GM19372 (cell line): Measurements from ENCODE around the gene PADI1.

Source experiments
- ATAC-seq: cut with Tn5 transposase; IDR thresholded peaks from one replicate; pipeline ENCODE4 v1.9.1; 2021; ENCODE audit warnings: mild to moderate bottlenecking, low read depth, moderate library complexity; ENCODE audit not compliant: unreplicated experiment

PADI1 gene

GRCh38 chr1:17263936-17264335 is 59.0 kb downstream of the PADI1 start:
- ATAC-seq, result no peak

GRCh38 chr1:17264470-17264869 is 59.5 kb downstream of the PADI1 start:
- ATAC-seq, result no peak

- no peak for ATAC-seq
Measured at GRCh38 chr1:17265162-17265561, 60.2 kb downstream of the PADI1 start.

- ATAC-seq, result no peak
Measured at GRCh38 chr1:17265950-17266349, 61.0 kb downstream of the PADI1 start.

- no peak for ATAC-seq
Measured at GRCh38 chr1:17270891-17271765, 66.2 kb downstream of the PADI1 start.

- ATAC-seq, result no peak
Measured at GRCh38 chr1:17272066-17272465, 67.1 kb downstream of the PADI1 start.

- no peak for ATAC-seq
Measured at GRCh38 chr1:17272646-17273045, 67.7 kb downstream of the PADI1 start.

- ATAC-seq, result no peak
Measured at GRCh38 chr1:17273096-17273495, 68.2 kb downstream of the PADI1 start.

GRCh38 chr1:17274186-17275170 is 69.5 kb downstream of the PADI1 start:
- ATAC-seq, result no peak

- ATAC-seq, result no peak
Measured at GRCh38 chr1:17276568-17276967, 71.6 kb downstream of the PADI1 start.

- ATAC-seq, result no peak
Measured at GRCh38 chr1:17277511-17278159, 72.7 kb downstream of the PADI1 start.

- ATAC-seq, result no peak
Measured at GRCh38 chr1:17278996-17279830, 74.3 kb downstream of the PADI1 start.

GRCh38 chr1:17280436-17280835 is 75.5 kb downstream of the PADI1 start:
- ATAC-seq, result no peak

GRCh38 chr1:17280894-17281293 is 76.0 kb downstream of the PADI1 start:
- no peak for ATAC-seq

GRCh38 chr1:17281775-17282181 is 76.8 kb downstream of the PADI1 start:
- ATAC-seq, result no peak

- ATAC-seq, result no peak
Measured at GRCh38 chr1:17282836-17283235, 77.9 kb downstream of the PADI1 start.

- no peak for ATAC-seq
Measured at GRCh38 chr1:17286646-17287045, 81.7 kb downstream of the PADI1 start.

- no peak for ATAC-seq
Measured at GRCh38 chr1:17287130-17287776, 82.3 kb downstream of the PADI1 start.

- no peak for ATAC-seq
Measured at GRCh38 chr1:17289721-17290120, 84.8 kb downstream of the PADI1 start.
